HG03039 (cell line): ENCODE results near the gene STX16.

ENCODE experiments used
- ATAC-seq: cut with Tn5 transposase; IDR thresholded peaks from one replicate; pipeline ENCODE4 v1.9.1; 2021; ENCODE audit warnings: mild to moderate bottlenecking, moderate library complexity; ENCODE audit not compliant: unreplicated experiment

STX16 gene

GRCh38 chr20:58675146-58675584, 24.1 kb downstream of the STX16 start:
- ATAC-seq: no peak

- no peak for ATAC-seq
Measured at GRCh38 chr20:58675641-58676040, 24.6 kb downstream of the STX16 start.

GRCh38 chr20:58676161-58676560, 25.1 kb downstream of the STX16 start:
- no peak for ATAC-seq

DNA sequence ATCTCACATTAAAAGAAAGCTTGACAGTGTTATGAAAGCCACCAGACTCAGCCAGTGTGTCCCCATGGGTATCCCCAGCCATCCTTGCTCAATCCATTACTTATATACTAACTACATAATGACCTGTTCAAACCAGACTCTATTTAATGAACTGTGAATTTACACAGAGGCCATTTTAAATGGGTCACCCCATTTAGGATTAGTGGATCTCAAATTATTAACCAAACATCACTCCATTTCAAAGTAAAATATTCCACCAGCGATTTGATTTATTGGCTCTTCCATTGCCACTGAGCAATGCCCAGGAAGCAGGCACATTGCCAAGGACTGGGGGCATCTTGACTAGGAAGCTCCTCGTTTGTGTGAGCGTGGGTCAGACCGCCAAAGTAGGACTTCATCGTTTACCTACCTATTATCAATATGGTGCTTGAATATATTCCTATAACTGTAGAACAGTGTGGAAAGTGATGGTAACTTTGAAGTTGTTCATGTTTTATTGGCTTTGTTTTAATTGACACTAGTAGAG, 26.1 kb downstream of the STX16 start:
- ATAC-seq: no peak

DNA sequence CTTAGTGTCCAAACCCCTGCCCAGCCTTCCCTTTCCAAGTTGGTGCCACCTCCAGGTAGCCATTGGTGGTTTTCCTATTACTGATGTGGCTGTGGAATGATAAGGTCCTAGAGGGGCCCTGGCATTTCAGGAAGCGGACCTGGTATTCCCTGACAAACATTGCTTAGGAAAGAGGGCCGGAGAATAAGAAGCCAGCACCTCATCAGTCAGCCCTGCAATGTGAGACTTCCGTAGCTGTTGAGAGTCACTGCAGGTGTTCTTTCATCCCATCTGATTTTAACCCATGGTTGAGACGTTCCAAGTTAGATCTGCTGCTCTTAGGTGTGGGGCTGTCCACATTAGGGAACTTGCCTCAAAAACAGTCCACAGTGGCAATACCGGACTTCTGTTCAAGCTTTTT, 26.7 kb downstream of the STX16 start:
- ATAC-seq: no peak

DNA sequence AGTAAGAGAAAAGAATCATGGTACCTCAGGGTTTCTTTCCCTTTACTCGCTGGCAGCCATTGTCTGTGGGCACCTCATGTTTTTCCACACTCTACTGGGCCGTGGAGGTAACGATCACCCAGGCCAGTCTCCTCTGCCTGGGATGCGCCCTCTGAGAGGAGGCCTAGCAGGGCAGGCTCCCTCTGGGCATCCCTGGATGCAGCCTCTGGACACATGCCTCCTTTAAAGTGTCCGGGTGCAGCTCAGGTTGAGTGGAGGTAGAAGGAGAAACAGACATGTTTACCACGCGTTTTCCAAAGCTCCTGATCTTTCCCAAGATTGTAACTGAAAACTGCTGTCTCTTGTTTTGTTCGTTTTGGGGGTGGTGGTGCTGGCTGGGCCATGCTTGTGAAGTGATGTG, 27.7 kb downstream of the STX16 start:
- no peak for ATAC-seq

DNA sequence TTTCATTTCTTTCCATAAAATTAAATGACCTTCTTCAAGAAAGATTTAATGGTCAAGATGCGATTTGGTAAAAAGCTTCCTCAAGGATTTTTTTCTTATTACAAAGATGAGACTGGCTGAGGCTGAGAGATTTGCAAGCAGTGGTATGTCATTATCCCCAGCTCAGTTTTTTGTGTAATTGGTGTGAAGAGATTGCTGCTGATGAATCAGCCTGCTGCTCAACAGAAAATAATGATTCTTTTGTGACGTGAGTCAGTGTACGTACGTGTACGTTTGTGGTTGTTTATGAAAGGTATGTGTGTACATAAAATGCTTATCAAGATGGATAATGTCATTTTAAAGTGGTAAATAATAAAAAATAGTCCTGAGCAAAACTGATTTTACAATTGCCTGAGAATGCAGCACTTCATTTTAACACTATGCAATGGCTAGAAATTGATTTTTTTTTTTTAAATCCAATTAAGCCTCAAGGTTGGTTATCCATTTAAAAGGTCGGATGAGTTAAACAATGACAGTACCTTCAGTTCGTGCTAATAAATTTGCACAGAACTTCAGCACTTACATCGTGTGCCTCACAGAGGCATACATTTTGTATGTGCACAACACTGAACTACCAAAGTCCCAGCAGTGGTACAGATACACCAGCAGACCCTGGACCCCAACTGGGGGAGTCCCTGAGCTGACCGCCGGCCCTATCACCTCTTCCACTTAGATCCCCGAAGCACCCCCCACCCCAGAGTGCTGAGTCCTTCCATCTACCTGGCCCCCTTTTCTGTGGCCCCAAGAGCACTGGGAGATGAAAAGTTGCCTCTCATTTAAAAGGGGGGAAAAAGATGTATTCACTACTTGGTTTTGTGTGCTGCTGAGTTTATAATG, 31.8 kb downstream of the STX16 start:
- ATAC-seq: no peak

GRCh38 chr20:58684291-58684690, 33.2 kb downstream of the STX16 start:
- ATAC-seq: no peak

DNA sequence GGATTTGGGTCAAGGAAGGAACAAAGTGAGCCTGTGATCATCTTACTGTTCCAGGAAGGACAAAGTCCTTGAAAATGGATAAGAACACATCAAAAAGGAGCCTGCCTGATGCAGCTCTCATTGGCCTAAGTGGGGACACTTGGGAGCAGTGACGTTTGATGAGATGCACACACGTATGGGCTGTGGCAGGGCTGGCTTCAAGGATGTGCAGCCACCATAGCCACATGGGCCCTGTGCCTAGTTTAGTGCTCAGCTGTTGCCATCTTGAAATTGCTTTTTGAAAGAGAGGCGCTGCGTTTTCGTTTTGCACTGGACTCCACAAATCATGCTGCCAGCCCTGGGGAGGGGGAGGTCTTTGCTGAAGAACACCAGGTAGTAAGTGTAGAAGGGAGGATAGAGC, 34.9 kb downstream of the STX16 start:
- no peak for ATAC-seq

- no peak for ATAC-seq
Measured at GRCh38 chr20:58688414-58688813, 37.3 kb downstream of the STX16 start.

- ATAC-seq: no peak
Measured at GRCh38 chr20:58688840-58689239, 37.8 kb downstream of the STX16 start.

DNA sequence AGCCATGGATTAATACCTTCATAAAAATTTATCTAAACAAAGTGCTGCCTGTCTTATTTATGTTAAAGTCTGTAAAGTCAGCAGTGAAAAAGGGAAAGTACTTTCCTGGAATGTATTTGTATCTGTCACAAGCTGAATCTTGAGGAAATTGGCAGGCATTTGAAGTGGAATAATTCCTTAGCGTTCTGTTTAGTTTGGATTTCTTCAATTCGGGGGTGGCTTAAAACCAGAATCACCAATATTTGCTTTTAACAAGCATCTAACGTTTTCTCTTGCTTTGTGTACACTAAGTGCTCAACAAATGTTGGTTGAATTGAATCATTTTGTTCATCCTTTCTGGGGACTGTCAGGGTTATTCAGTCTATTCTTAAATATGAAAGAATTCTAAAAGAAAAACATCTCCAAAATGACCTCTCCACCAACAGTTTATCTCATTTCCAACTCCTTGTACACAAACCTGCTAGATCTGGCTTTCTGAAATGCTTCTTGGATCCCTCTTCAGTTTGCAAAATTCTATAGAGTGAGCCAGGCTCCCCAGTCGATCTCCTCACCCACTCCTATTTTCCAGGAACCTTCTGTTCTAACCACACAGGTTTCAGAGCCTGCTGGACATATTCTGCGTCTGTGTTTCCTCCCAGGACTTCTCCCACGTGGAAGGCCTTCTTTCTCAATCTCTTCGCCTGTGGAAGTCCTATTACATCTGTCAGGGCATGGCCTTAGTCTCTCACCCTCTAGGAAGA, 39.5 kb downstream of the STX16 start:
- no peak for ATAC-seq

- no peak for ATAC-seq
Measured at GRCh38 chr20:58691773-58692578, 40.9 kb downstream of the STX16 start.

DNA sequence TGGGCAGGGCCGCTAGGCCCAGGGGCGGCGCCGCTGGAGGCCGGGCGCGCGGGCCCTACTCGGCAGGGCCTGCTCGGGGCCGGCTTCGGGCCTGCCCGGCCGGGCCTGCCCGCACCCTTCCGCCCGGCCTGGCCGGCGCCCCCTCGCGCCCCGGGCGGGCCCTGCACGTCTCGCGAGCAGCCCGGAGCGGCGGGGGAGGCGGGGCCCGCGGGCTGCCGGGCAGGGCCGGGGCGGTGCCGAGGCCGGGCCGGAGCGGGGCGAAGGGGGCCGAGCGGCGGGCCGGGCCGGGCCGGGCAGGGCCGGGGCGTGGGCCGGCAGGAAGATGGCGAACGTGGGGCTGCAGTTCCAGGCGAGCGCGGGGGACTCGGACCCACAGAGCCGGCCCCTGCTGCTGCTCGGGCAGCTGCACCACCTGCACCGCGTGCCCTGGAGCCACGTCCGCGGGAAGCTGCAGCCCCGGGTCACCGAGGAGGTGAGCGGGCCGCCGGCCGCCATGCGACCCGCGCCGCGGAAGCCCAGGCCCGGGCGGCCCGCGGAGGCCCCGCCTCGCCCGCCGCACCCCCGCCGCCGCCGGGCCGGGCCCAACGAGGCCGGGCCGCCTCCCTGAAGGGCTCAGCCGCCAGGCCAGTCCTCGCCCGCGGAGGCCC, 41.6 kb downstream of the STX16 start, which contains the start of gene NPEPL1:
NPEPL1 (plus strand) TSS at position 222 of the 647 bp plus-strand sequence; CDS start at position 323, 101 bp downstream.
- peak; percentile 72 for ATAC-seq

- ATAC-seq: peak; percentile 30
Measured at GRCh38 chr20:58693226-58694006, 42.3 kb downstream of the STX16 start.

DNA sequence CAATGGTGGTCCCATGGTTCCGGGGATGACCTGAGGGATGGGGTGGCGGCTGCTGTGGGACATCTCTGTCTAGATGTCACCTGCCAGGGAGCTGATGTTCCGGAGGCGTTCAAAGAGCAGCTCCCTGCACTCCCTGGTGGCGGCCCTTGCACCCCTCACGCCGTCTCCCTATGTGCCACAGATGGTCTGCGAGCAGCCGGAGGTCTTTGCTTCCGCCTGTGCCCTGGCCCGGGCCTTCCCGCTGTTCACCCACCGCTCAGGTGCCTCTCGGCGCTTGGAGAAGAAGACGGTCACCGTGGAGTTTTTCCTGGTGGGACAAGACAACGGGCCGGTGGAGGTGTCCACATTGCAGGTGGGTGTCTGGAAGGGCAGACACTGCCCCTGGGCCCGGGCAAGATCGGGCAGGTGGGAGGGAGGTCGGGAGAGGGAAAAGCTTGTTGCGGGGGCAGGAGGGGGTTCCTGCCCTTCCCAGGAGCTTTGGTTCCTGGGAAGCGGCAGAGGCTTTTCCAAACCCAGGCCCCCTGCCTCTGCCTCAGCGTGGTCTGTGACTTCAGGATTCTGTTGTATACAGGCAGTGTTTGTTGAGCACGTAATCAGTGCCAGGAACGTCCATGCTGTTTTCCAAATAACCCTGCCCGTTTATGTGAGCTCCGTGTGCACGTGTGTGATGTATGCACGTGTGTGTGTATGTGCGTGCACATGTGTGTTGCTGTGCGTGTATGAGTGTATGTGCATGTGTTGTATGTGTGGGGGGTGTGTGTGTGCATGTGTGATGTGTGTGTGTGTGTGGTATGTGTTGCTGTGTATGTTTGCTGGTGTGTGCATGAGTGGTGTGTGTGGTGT, 43.4 kb downstream of the STX16 start:
- ATAC-seq: no peak

GRCh38 chr20:58695084-58695722, 44.1 kb downstream of the STX16 start:
- ATAC-seq: no peak

DNA sequence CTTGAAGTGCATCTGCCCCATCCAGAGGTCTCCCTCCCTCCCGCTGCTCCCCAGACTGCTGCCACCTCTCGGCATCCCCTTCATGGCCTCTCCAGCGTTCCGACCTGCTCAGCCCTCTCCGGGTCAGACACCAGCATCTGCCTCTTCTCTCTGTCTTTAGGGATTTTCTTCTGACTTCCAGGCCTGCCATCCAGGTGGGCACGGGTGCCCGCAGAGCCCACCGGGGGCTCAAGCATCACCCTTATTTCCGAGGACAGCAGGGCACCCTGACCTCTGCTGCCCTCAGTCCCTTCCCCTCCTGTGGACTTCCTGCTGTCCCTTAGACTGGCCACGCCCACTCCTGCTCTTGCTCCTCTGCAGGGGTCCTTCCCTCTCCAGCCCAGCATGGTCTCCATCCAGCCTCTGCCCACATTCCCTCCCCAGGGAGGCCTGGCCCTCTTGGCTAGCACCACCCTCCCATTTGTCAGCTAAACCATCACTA, 44.9 kb downstream of the STX16 start:
- ATAC-seq: no peak
